GM18502 (cell line): ENCODE results near the gene HACD3.
"Not testable (repeated sequence)": the region's sequence is repeated elsewhere in the genome, so short reads cannot be mapped to it uniquely, and the experiment has no call there.

Experiments
- ATAC-seq: cut with Tn5 transposase; IDR thresholded peaks from one replicate; pipeline ENCODE4 v1.9.1; 2021; ENCODE audit warnings: mild to moderate bottlenecking; ENCODE audit not compliant: unreplicated experiment, poor library complexity

Gene HACD3

DNA sequence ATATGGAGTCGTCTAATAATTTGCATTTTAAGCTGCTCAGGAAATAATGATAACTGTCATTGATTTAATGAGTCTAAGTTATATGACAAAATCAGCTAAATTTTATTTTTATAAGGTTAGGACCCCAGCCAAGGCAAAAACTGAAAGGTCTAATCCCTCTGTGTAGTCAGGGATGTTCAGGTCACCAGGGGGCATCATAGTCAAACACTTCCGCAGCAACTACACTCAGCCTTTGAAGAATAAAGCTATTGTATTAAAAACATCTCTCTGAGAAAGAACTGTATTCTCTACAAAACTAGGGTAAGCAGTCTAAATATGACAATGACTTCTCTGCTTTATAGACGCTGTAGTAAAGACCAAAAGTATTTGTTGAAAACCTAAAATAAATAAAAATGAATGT lies 65.7 kb downstream of the HACD3 start:
- no peak for ATAC-seq

DNA sequence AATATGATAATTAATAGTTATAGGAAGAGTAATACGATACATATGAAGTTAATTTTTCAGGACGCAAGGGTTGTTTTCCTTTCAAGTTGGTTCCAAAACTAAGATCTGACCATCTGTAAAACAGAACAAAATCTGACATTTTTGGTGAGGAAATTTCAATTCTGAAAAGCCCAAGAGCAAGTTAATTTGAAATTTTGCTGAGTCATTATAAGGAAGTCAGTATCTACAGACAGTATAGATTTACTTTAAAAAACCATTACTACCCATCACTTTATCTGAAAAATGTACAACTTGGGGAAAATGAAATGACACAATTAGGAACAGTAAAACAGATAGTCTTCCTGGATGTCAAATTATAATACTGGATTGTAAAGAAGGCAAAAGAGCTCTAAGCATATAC lies 68.2 kb downstream of the HACD3 start:
- ATAC-seq = no peak

DNA sequence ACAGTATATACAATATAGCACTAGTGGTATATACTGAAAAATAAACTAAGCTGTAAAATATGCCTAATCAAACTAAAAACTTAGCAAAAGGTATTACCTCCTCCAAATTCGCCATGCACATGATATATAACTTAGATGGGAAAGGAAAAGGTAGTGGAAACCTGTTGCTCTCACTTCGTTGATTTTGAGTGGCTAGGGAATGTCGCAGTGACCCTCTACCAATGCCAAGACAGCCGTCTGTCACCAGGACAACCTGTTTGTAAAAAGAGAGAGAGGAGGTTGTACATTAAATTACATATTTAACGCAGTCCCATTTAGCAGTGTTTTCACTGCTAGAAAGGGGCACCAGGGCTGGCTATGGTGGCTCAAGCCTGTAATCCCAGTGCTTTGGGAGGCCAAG lies 69.4 kb downstream of the HACD3 start:
- no peak for ATAC-seq

DNA sequence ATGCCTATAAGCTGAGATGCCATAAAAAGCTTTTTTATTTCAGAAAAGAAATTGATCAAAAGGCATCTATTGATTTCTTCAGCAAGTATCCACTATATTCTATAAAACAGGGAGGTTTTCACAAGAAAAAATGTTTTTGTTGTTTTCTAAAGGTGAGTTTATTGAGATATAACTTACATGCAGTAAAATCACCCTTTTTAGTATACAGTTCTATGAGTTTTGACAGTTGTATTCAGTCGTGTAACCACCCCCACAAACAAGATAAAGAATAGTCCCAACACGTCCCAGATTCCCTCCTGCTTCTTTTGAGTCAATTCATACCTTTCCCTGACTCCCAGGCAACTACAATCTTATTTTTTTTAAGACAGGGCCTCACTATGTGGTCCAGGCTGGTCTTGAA lies 72.9 kb downstream of the HACD3 start:
- no peak for ATAC-seq

DNA sequence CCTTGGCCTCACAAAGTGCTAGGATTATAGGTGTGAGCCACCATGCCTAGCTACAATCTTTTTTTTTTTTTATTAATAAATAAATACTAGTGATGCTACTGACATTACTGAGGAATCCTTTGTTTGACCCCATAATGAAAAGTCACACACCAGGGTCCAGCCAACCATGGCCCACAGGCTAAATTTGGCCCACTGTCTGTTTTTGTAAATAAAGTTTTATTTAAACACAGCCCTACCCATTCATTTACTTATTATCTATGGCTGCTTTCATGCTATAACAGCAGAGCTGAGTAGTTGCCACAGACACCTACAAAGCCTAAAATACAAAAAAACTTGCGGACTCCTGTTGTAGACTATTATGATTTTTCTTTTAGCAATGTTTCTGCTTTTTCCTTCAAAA lies 73.3 kb downstream of the HACD3 start:
- ATAC-seq = no peak

DNA sequence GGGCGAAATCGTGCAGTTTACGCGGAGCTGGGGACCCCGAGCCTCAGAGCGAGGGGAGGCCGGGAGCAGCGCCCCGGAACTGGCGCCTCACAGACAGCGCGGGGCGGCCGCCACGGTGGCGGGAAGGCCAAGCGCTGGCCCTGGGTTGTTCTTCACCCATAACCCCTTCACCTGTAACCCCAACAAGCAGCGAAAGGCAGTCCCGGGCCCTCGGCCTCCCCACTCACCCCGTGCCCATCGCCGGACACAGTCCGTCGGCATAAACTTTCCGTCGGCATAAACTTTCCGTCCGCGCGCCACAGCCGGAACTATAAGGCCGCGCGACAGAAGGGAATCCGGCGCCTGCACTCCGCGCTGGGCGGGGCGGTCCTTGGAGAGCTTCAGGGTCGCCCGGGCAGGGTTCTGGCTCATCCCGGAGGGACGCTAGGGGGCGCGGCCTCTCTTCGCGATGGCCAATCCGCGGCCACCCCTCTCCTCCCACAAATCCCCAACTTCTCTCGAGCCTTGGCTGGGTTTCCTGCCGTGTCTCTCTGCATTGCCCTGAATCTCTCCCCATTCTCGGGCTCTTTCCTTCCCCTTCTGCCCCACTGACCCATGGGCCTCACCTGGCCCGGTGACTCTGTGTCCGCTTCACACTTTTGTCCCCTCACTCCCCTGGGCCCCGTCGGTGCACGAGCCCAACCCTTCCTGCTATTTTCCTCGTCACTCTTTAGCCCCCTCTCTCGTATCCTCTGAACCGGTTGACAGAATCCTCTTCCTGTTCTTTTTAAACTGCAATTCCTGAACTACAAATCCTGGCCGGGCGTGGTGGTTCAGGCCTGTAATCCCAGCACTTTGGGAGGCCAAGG lies 80.8 kb downstream of the HACD3 start, which contains the start of gene INTS14:
Gene INTS14, minus strand, starts transcription at position 261 of the 848 bp plus-strand sequence. CDS start 3,751 bp downstream, outside the sequence.
- peak; percentile 92 for ATAC-seq

DNA sequence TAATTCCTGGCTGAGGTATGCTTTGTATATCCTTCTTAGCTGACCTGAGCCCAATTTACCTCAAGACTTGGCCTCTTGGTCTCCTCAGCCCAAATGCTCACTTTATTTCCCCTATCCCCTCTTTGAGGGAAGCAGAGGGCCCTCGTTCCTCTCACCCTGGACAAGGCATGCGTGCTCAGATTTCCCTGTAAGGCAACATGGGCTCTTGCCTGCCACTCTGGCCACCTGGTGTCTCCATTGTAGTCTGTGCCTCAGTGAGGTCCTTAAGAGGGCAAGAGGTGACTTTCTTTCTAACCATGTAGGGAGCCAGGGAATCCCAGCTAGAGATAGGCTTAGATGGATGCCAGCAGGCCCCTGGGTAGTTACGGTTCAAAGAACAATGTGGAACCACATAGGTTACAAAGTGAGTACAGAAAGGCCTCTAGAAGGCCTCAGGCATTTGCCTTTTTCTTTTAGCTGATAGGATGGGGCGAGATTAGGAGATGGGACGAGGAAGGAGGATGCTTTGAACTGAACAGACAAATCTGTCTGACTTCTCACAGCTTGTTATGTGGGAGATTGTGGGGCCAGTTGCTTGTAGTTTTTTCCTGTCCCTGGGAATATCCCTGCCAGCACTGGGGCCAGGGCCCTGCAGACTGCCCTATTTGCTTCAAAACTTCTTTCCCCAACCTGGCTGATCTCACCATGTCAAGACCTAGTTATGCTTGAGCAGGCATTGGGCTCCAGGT lies 81.8 kb downstream of the HACD3 start:
- ATAC-seq = no peak

DNA sequence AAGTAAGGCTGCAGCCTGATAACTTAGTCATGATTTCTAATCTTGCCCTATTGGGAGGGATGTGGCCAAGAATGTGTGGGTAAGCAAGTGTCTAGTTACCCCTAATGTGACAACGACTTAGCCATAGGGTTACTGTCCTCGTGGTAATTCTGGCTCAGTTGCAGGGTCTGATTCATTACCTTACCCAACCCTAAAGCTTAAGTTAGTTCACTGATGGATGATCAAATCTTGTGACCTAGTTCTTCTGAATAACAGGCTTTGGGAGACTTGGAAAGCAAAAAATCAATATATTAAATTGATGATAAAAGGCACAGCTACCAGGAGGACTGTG lies 82.3 kb downstream of the HACD3 start:
- ATAC-seq = no peak

DNA sequence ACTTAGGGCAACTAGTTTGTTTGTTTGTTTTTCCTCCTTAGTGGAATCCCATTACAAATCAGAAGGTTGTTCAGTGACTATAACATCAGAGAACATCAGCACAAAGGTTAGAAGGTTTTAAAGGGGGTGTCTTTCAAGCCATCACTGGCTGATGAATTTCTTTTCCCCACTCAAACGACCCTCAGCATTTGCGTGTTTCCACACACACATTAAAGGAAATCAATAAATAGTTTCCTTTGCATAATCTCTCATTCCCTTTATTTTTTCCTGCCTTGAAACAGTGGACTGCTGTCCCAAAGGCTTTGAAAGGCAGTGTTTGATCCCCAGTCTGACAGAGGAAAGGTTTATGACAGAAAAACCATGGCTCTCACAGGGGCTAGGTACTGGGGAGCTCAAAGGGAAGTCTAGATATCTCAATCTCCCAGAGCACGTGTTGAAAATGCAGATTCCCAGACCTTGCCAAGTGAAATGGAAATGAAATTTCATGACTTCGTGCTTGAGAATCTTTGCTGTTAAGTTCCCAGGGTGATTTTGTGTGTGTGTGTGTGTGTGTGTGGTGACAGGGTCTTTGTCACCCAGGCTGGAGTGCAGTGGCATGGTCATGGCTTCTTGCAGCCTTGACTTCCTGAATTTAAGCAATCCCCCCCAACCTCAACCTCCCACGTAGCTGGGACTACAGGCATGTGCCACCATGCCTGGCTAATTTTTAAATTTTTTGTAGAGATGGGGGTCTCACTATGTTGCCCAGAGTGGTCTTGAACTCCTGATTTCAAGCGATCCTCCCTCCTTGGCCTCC lies 82.9 kb downstream of the HACD3 start:
- ATAC-seq = no peak

DNA sequence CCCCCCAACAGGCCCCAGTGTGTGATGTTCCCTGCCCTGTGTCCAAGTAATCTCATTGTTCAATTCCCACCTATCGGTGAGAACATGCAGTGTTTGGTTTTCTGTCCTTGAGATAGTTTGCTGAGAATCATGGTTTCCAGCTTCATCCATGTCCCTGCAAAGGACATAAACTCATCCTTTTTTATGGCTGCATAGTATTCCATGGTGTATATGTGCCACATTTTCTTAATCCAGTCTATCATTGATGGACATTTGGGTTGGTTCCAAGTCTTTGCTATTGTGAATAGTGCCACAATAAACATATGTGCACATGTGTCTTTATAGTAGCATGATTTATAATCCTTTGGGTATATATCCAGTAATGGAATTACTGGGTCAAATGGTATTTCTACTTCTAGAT lies 85.6 kb downstream of the HACD3 start:
- not testable (repeated sequence) for ATAC-seq

DNA sequence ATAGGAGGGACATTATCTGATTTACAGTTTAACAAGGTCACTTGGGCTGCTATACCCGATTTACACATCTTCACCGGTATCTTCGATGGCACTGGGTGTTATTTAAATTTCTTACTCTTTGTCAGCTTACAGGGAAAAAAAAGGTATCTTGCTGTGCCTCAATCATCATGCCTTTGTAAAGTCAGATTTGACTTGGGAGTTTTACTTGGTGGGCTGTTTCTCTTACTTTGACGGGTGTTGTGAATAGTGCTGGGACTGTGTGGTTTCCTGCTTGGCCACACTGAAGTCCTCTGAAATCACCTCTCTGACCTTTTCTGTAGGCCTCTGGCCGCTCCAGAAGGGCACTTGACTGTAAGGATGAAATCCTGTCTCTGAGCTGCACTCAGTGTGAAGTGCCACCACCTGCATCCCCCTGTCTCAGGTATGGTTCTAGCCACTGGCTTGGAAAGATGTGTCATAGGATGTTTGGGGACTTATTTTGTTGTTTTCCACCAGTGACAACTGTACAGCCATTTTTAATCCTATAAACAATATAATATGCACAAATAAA lies 88.4 kb downstream of the HACD3 start:
- no peak for ATAC-seq

DNA sequence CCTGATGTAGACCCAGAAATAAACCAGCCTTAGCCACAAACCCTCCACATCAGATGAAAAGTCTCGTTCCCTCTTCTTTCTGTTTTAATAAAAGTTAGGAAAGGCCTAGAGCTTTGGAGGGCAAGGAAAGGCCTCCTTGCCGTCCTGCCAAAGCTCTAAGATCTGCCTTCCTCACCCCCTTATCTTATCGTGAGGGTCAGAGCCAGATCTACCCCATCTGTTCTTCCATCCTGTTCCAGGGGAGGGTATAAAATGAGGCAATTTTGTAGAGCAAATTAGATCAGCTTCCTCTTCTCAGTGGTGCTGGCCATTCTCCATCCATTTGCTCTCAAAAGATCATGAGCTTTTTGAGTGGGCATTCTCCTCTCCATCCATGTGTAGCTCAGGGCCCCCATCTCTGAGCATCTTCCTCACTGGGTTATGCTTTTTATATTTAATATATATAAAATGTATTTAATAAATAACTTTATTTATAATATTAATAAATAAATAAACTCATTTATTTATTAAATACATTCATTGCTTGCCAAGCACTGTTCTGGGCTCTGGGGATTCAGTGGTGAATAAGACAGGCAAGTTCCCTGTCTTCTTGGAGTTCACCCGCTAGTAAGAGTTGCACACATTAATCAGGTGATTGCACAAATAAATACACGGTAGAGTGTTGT lies 89.5 kb downstream of the HACD3 start:
- no peak for ATAC-seq

DNA sequence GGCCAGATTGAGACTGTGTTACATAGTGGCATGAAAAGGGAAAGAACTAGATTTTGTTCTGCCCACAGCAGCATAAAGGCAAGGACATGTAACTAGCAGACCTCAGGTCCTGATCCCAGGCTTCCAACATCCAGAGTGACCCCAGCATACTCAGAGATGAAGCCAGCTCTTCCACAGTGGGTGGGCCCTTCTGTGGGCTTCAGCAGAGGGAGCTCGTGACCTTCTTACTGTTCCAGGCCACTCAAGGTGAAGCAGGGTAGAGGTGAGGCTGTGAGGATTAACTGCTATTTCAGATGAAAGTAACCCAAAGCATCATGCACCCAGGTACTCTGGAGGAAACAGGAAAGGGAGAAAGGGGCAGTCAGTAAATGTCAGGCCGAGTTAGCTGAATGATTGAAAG lies 90.6 kb downstream of the HACD3 start:
- no peak for ATAC-seq

DNA sequence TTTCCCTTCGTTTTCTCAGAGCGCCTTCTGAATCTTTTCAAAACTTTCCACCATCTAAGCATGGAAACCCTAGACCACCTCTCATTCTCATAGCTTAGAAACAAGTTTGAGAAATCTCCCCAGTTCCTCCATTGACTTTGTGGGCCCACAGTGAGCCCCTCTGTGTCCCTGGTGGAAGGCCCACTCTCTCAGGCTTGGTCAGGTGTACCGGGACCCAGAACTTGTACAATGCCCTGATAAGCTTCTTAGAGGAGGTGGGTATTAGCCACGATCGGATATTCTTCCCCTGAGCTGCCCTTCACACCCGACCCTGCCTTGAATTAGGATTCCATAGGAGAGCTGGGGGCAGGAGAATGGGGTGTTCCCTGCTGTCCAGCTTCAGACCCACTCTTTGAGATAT lies 91.4 kb downstream of the HACD3 start, which contains the start of gene SLC24A1:
Gene SLC24A1, plus strand, starts transcription at position 301 of the 400 bp plus-strand sequence. CDS start 2,143 bp downstream, outside the sequence.
- no peak for ATAC-seq

DNA sequence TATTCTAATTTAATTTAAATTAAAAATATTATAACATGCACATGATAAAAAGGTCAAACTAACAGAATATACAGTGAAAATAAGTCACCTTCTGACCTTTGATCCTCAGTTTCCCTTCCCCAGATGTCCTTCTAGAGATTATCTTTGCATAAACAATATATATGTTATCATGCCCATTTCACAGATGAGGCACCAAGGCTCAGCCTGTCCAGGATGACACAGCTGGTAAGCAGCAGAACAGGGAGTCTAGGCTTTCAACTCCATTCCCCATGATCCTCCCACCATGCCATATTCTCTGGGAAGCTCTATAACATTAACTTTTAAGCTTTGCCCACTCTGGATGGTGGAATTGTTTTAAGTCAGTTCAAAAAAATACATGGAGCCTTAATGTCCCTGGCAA lies 92.8 kb downstream of the HACD3 start:
- ATAC-seq = no peak

DNA sequence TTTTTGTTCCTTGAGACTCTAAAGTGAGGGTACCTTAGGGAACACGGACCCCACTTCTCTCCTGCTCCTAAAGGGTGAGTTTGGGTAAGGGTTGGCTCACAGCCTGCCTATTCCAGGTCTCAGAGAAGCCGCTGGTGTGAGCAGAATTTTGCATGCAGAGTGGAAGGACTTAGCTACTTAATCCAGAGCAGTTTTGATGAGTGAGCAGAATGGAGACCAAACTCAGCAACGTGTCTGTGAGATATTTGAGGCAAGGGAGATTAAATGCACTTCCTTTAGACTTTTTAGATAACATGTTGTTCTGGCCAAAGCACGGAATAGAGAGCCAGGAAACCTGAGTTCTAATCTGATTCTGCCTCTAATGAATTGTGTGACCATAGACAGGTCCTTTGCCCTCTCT lies 96.6 kb downstream of the HACD3 start:
- no peak for ATAC-seq
